ENCODE data around the gene KIZ. TPM values are rescaled to one million over a fixed set of nuclear protein-coding genes. Genes with fewer than 3 reads are reported as not detected.

The KIZ gene
- total RNA-seq, 2 experiments from 2014 or later = 31.1 to 33.8 TPM

DNA sequence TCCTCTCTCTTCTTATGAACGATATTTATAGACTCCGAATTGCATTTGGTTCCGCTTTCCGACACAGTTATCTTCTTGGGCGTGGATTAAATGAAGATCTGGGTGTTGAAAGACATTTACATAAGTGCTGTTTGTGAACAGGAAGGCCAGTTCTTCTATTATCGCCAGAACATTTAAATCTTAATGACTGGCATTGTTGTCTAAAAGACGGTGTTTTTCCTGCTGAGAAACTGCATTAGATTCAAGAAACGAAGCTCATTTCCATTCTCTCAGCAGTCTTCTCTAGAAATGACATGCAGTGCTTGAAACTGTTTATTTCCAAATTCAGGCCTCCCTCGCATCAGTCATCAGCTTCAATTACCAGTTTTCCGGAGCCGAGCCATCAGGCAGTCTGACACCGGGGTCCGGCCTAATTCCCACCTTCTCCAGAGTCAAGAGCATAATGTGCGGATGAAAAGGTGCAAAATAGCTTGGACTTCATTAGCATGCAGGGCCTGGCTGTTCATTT, 35.7 kb upstream of the KIZ start:
- DNase-seq (no peak), ATAC-seq (ENCODE audit: poor library complexity) (no peak)
- H3K9me3 ChIP-seq (ENCODE audit: control insufficient read depth in 1 of 2, insufficient read depth in 1 of 2, low read length in 2 of 2) = no peaks in the 10 kb centered on the region
- Mint-ChIP-seq H3K36me3 (ENCODE audit: low read depth) (no peaks in the 10 kb centered on the region), H3K4me1 (ENCODE audit: low read depth) (no peaks in the 10 kb centered on the region), H3K27ac (no peak overlapping the region), H3K9me3 (no peaks in the 10 kb centered on the region), H3K27me3 (peaks cover 81% of the 10 kb centered on the region), H3K4me3 (no peak overlapping the region)
- H3K4me1 ChIP-seq (ENCODE audit: insufficient read depth, low read length) = no peaks in the 10 kb centered on the region
- peaks cover 33 to 68% of the 10 kb centered on the region in 2 experiments for H3K27me3 ChIP-seq (ENCODE audit: control insufficient read depth in 1 of 2, insufficient read depth in 2 of 2, low read length in 2 of 2)
- POLR2A ChIA-PET = no interaction called here
- CTCF ChIA-PET = no interaction called here
- no peak for TF ChIP-seq CTCF (IDR thresholded peaks at IDR 0.05)
- H3K36me3 ChIP-seq (ENCODE audit: insufficient read depth, low read length) = no peaks in the 10 kb centered on the region
- H3K4me3 ChIP-seq (ENCODE audit: low read length) = no peak overlapping the region
- H3K27ac ChIP-seq (ENCODE audit: low read depth in 1 of 2, low read length in 2 of 2) = no peak overlapping the region
- intact Hi-C loops (cut with DNase I, micrococcal nuclease) = no loop called here

- Histone ChIP-seq H3K36me3 (ENCODE audit: insufficient read depth, low read length) (no peaks in the 10 kb centered on the region), H3K9me3 (ENCODE audit: control insufficient read depth in 1 of 2, insufficient read depth in 1 of 2, low read length in 2 of 2) (no peaks in the 10 kb centered on the region), H3K27me3 (ENCODE audit: control insufficient read depth in 1 of 2, insufficient read depth in 2 of 2, low read length in 2 of 2) (peaks cover 33 to 71% of the 10 kb centered on the region in 2 experiments), H3K4me1 (ENCODE audit: insufficient read depth, low read length) (no peaks in the 10 kb centered on the region), H3K27ac (ENCODE audit: low read depth in 1 of 2, low read length in 2 of 2) (no peak overlapping the region), H3K4me3 (ENCODE audit: low read length) (no peak overlapping the region)
- Mint-ChIP-seq H3K4me3 (no peak overlapping the region), H3K27me3 (peaks cover 84% of the 10 kb centered on the region), H3K4me1 (ENCODE audit: low read depth) (no peaks in the 10 kb centered on the region), H3K36me3 (ENCODE audit: low read depth) (no peaks in the 10 kb centered on the region), H3K9me3 (no peaks in the 10 kb centered on the region), H3K27ac (no peak overlapping the region)
- ChIA-PET POLR2A (no interaction called here), CTCF (no interaction called here)
- intact Hi-C loops (cut with DNase I, micrococcal nuclease) = no loop called here
- no peak for TF ChIP-seq CTCF (IDR thresholded peaks at IDR 0.05)
- ATAC-seq (ENCODE audit: poor library complexity) = no peak
- no peak for DNase-seq
These were observed 35.2 kb upstream of the KIZ start for GRCh38 chr20:21090721-21091120.

GRCh38 chr20:21092806-21093205, 33.1 kb upstream of the KIZ start:
- Mint-ChIP-seq H3K4me1 (ENCODE audit: low read depth) (no peaks in the 10 kb centered on the region), H3K27me3 (peaks cover 93% of the 10 kb centered on the region), H3K4me3 (no peak overlapping the region), H3K27ac (no peak overlapping the region), H3K36me3 (ENCODE audit: low read depth) (no peaks in the 10 kb centered on the region), H3K9me3 (no peaks in the 10 kb centered on the region)
- no peak for DNase-seq
- Histone ChIP-seq H3K27ac (ENCODE audit: low read depth in 1 of 2, low read length in 2 of 2) (no peak overlapping the region), H3K4me3 (ENCODE audit: low read length) (no peak overlapping the region), H3K4me1 (ENCODE audit: insufficient read depth, low read length) (no peaks in the 10 kb centered on the region), H3K36me3 (ENCODE audit: insufficient read depth, low read length) (no peaks in the 10 kb centered on the region), H3K27me3 (ENCODE audit: control insufficient read depth in 1 of 2, insufficient read depth in 2 of 2, low read length in 2 of 2) (peaks cover 41 to 81% of the 10 kb centered on the region in 2 experiments), H3K9me3 (ENCODE audit: control insufficient read depth in 1 of 2, insufficient read depth in 1 of 2, low read length in 2 of 2) (no peaks in the 10 kb centered on the region)
- CTCF ChIA-PET = no interaction called here
- TF ChIP-seq CTCF (IDR thresholded peaks at IDR 0.05) = no peak
- POLR2A ChIA-PET = no interaction called here
- ATAC-seq (ENCODE audit: poor library complexity) = no peak
- intact Hi-C loops (cut with DNase I, micrococcal nuclease) = no loop called here
